GM12865 (cell line): Measurements from ENCODE around the gene TNS4.

Source experiments
- DNase-seq: peaks from one replicate; pipeline ENCODE4 v3.0.0; 2010; ENCODE audit warnings: low read depth
- H3K4me3 ChIP-seq: 2 replicates; pipeline ENCODE4 v1.5.1; 2011; ENCODE audit warnings: mild to moderate bottlenecking, low read depth, low read length, control low read depth
- TF ChIP-seq, protein P1 (sequence below): IDR thresholded peaks from 2 replicates; pipeline ENCODE4 v1.5.1; 2011; ENCODE audit warnings: low read length, control low read depth, low read depth, inconsistent platforms; ENCODE audit not compliant: insufficient read depth; ENCODE audit errors: missing control alignments

Gene TNS4

DNA sequence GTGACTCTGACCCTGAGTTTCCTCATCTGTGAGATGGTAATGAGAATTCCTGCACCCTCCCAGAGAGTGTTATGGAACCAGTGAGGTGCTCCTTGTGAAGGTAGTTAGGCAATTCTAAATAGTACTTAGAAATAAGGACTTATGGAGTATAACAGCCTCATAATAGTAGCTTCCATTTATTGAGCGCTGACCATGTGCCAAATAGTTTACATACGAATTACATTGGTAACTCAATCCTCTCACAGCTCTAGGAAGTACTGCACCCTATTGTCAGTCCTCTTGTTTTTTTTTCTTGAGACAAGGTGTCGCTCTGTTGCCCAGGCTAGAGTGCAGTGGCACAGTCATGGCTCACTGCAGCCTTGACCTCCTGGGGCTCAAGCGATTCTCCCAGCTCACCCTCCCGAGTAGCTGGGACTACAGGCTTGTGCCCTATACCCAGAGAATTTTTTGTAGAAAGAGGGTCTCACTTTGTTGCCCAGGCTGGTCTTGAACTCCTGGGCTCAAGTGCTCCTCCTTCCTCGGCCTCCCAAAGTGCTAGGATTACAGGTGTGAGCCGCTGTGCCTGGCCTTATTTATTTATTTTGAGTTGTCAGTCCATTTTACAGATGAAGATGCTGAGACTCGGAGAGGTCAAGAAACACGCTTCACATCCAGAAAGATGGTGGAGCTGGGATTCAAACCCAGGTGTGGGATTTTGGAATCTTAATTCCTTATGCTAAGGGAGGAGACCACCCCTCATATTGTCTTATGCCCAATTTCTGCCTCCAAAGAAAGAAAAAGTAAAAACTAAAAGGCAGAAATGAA lies 2.9 kb downstream of the TNS4 start:
- TF ChIP-seq, protein P1, sequence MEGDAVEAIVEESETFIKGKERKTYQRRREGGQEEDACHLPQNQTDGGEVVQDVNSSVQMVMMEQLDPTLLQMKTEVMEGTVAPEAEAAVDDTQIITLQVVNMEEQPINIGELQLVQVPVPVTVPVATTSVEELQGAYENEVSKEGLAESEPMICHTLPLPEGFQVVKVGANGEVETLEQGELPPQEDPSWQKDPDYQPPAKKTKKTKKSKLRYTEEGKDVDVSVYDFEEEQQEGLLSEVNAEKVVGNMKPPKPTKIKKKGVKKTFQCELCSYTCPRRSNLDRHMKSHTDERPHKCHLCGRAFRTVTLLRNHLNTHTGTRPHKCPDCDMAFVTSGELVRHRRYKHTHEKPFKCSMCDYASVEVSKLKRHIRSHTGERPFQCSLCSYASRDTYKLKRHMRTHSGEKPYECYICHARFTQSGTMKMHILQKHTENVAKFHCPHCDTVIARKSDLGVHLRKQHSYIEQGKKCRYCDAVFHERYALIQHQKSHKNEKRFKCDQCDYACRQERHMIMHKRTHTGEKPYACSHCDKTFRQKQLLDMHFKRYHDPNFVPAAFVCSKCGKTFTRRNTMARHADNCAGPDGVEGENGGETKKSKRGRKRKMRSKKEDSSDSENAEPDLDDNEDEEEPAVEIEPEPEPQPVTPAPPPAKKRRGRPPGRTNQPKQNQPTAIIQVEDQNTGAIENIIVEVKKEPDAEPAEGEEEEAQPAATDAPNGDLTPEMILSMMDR = no peak
- H3K4me3 ChIP-seq = no peak overlapping the region
- no peak for DNase-seq

DNA sequence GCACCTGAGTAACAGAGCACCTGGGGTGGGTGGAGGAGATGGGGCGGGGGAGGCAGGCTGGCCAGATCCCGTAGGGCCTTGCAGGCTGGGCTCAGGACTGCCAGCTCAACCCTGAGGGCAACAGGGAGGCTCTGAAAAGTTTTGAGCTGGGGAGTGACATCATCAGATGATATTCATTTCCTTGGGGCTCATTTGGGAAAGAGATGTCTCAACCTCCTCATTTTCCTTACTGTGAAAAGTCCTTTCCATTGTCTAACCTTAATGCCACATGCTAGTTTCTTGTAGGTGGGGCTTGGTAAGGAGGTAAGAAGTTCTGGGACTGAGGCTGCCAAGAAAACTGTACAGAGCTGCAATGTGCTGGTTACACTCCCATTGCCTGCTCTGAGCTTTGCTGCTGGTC lies 3.7 kb downstream of the TNS4 start:
- no peak overlapping the region for H3K4me3 ChIP-seq
- no peak for DNase-seq
- TF ChIP-seq, protein P1 = no peak

DNA sequence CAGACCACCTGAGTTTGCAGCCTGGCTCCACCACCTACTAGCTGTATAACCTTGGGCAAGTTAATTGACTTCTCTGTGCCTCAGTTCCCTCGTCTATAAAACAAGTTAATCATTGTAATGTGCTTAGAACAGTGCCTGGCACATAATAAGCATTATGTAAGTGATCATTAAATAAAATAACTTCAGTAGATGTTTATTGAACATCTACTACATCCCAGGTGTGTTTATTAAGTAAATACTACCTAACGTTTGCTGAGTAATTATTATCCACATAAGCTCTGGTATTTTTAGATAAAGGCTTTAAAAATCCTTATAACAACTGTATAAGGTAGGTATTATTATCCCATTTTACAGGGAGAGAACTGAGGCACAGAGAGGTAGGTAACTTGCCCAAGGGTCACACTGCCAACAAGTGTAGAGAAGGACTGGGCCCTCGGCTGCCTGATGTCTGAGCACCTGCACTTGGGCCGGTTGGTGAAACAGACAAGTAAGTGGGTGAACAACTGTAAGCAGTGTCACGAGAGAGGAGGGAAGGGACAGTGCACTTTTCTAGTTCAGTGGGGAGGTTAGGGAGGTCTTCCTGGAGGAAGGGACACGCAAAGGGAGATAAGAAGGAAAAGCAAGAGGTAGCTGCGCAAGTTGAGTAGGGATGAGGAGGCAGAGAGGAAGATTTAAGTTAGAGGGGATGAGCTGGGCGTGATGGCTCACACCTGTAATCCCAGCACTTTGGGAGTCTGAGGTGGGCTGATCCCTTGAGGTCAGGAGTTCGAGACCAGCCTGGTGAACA lies 4.6 kb downstream of the TNS4 start:
- TF ChIP-seq, protein P1 = no peak
- H3K4me3 ChIP-seq = no peak overlapping the region
- DNase-seq = no peak

DNA sequence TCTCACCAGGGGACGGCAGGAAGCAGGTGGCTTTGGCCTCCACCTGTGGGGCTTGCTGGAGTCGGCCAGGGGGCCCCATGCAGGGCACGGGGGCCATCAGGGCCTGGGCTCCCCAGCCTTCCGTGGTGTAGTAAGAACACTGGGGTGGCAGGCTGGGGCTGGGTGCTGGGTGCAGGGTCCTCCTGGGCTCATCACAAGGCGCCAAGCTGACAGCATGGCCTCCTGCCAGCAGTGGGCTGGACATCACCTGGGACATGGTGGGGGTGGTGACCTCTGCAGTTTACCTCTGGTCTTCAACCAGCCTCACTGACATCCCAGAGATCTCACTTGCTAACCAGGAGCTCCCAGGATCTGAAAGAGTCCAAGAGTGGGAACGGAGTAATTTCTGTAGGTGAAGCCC lies 5.3 kb downstream of the TNS4 start:
- no peak overlapping the region for H3K4me3 ChIP-seq
- DNase-seq = no peak
- TF ChIP-seq, protein P1 = no peak

DNA sequence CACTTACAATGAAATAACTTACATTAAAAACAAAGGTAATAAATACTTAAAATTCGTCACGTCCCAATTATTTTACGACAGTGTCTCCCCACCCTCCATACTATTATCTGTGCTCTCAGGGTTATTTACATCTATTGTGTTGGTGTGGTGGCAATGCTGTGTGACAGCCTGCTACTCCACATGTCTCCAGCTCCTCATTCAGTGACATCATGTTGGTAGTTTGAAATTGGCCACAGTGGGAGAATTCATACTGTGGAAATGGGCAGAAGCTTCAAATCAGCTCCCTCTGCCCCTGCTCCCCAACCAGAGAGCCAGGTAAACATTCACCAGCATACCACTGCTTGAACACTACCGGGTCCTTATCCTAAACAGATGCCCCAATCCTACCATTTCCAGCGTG lies 6.3 kb downstream of the TNS4 start:
- DNase-seq = no peak

DNA sequence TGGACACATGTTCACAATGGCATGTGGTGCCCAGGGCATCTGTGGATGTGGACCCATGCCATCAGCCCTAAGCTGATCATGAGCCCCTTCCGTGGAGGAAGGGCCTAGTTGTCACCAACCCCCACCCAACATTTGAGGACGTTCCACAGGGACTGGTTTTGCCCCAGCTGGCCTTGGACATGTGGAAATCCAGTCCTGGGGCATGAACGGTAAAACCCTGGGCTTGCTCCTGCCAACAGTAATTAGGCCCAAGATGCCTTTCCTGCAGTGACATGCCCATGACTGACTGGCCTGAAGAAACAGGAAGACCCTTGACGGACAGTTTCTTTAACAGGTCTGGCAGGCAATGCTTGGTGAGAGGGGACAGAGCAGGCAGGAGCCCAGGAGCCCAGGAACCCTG lies 7.7 kb downstream of the TNS4 start:
- no peak for DNase-seq
- TF ChIP-seq, protein P1 = no peak
- no peak overlapping the region for H3K4me3 ChIP-seq

More for the DNA sequence above, 6.3 kb downstream of the TNS4 start:
- TF ChIP-seq, protein P1 = no peak
- H3K4me3 ChIP-seq = no peak overlapping the region
